Type B pancreatic cell (in vitro differentiated cells): ENCODE results near the gene SGK1. TPM values are rescaled to one million over a fixed set of nuclear protein-coding genes. Genes with fewer than 3 reads are reported as not detected.

ENCODE experiments used
- DNase-seq: peaks from one replicate; pipeline ENCODE4 v3.0.0; 2021; ENCODE audit warnings: mixed read lengths; ENCODE audit not compliant: unreplicated experiment; ENCODE audit errors: extremely low spot score
- H3K27ac Mint-ChIP-seq: 2 replicates; pipeline ENCODE4 v1.8.0; 2021; ENCODE audit warnings: mild to moderate bottlenecking, mixed read lengths
- H3K27me3 Mint-ChIP-seq: 2 replicates; pipeline ENCODE4 v1.8.0; 2021; ENCODE audit warnings: mixed read lengths
- H3K36me3 Mint-ChIP-seq: 2 replicates; pipeline ENCODE4 v1.8.0; 2021; ENCODE audit warnings: mixed read lengths
- H3K4me1 Mint-ChIP-seq: one replicate; pipeline ENCODE4 v1.8.0; 2021; ENCODE audit warnings: mixed read lengths; ENCODE audit not compliant: unreplicated experiment
- H3K4me3 Mint-ChIP-seq: 2 replicates; pipeline ENCODE4 v1.8.0; 2021; ENCODE audit warnings: mild to moderate bottlenecking, mixed read lengths
- H3K9me3 Mint-ChIP-seq: 2 replicates; pipeline ENCODE4 v1.8.0; 2021; ENCODE audit warnings: mixed read lengths
- total RNA-seq: library from RNA; stranded (reverse); gene quantifications from 2 replicates; pipeline ENCODE4 v1.2.1, GENCODE V29; 2021; ENCODE audit warnings: low replicate concordance
- TF ChIP-seq, protein P1 (sequence below): fragments of 200-600 bp; sonication (generic); conservative IDR thresholded peaks from 2 replicates; pipeline ENCODE4 v1.5.0; 2021; ENCODE audit warnings: antibody characterized with exemption, mild to moderate bottlenecking

The SGK1 gene
- total RNA-seq, 1 donor from 2014 or later: 52.6 TPM

- no peaks in the 10 kb centered on the region for H3K9me3 Mint-ChIP-seq
- peak; percentile 86 for DNase-seq
- peak overlapping the region; percentile 95 for H3K4me3 Mint-ChIP-seq
- peaks cover 44% of the 10 kb centered on the region for H3K27me3 Mint-ChIP-seq
- peaks cover 56% of the 10 kb centered on the region for H3K4me1 Mint-ChIP-seq
- peaks cover 29% of the 10 kb centered on the region for H3K36me3 Mint-ChIP-seq
- H3K27ac Mint-ChIP-seq: peak overlapping the region; percentile 88
- TF ChIP-seq, protein P1, sequence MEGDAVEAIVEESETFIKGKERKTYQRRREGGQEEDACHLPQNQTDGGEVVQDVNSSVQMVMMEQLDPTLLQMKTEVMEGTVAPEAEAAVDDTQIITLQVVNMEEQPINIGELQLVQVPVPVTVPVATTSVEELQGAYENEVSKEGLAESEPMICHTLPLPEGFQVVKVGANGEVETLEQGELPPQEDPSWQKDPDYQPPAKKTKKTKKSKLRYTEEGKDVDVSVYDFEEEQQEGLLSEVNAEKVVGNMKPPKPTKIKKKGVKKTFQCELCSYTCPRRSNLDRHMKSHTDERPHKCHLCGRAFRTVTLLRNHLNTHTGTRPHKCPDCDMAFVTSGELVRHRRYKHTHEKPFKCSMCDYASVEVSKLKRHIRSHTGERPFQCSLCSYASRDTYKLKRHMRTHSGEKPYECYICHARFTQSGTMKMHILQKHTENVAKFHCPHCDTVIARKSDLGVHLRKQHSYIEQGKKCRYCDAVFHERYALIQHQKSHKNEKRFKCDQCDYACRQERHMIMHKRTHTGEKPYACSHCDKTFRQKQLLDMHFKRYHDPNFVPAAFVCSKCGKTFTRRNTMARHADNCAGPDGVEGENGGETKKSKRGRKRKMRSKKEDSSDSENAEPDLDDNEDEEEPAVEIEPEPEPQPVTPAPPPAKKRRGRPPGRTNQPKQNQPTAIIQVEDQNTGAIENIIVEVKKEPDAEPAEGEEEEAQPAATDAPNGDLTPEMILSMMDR: peak; percentile 96
Measured at GRCh38 chr6:134173936-134174671, 143.8 kb downstream of the SGK1 start.

- peak overlapping the region; percentile 95 for H3K4me3 Mint-ChIP-seq
- H3K9me3 Mint-ChIP-seq: no peaks in the 10 kb centered on the region
- peaks cover 43% of the 10 kb centered on the region for H3K27me3 Mint-ChIP-seq
- H3K27ac Mint-ChIP-seq: no peak overlapping the region
- H3K4me1 Mint-ChIP-seq: peaks cover 52% of the 10 kb centered on the region
- DNase-seq: no peak
- peaks cover 32% of the 10 kb centered on the region for H3K36me3 Mint-ChIP-seq
- TF ChIP-seq, protein P1: no peak
Measured at GRCh38 chr6:134173366-134173725, 144.6 kb downstream of the SGK1 start.

DNA sequence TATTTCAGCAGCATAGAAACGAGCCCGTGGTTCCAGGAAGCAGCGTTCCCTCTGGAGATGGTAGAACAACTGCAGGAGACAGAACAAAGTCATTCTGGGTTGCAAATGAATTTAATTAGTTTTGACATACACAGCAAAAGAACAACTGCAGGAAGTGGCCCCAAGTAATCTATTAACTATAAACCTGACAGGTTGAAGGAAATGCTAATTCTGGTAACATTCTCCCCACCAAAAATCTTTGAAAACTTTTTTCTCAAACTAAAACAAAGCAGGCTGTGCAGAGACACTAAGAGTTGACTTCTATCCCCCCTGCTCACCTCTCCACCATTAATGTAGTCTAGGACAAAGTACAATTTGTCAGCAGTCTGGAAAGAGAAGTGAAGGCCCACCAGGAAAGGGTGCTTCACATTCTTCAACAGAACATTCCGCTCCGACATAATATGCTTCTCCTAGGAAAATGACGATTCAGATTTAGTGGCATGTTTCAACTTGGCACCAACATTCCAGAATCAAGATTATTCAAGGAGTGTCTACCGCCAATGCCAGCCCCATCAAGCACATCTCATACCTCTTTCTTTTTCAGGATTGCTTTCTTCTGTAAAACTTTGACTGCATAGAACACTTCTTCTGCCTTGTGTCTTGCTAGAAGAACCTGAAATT lies 145.1 kb downstream of the SGK1 start:
- H3K4me1 Mint-ChIP-seq: peaks cover 47% of the 10 kb centered on the region
- peaks cover 35% of the 10 kb centered on the region for H3K36me3 Mint-ChIP-seq
- H3K27me3 Mint-ChIP-seq: peaks cover 38% of the 10 kb centered on the region
- no peak for DNase-seq
- H3K4me3 Mint-ChIP-seq: peak overlapping the region; percentile 95
- no peaks in the 10 kb centered on the region for H3K9me3 Mint-ChIP-seq
- H3K27ac Mint-ChIP-seq: peak overlapping the region; percentile 56
- TF ChIP-seq, protein P1: no peak

- Mint-ChIP-seq H3K27ac (peak overlapping the region; percentile 56), H3K9me3 (no peaks in the 10 kb centered on the region), H3K4me3 (peak overlapping the region; percentile 95), H3K4me1 (peaks cover 41% of the 10 kb centered on the region), H3K36me3 (peaks cover 35% of the 10 kb centered on the region), H3K27me3 (peaks cover 31% of the 10 kb centered on the region)
- TF ChIP-seq, protein P1: no peak
- DNase-seq: no peak
Measured at GRCh38 chr6:134172020-134172705, 145.7 kb downstream of the SGK1 start.

DNA sequence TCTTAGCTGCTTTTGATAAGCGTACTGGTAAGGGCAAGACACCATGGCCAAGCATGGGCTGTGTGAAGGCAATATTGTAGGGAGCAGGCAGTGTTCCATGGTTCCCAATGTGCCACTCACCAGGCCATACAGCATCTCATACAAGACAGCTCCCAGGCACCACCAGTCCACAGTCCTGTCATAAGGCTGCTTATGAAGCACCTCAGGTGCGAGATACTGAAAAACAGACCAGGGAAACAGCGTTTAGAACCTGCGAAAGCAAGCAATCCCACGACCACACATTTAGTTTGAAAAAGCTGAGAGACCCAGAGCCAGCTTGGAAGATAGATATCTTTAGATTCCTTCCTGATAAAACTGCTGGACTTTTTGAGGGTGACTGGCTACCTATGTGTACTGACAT lies 146.4 kb downstream of the SGK1 start:
- no peak overlapping the region for H3K27ac Mint-ChIP-seq
- no peak for DNase-seq
- H3K9me3 Mint-ChIP-seq: no peaks in the 10 kb centered on the region
- peaks cover 31% of the 10 kb centered on the region for H3K27me3 Mint-ChIP-seq
- H3K36me3 Mint-ChIP-seq: peaks cover 35% of the 10 kb centered on the region
- peaks cover 40% of the 10 kb centered on the region for H3K4me1 Mint-ChIP-seq
- TF ChIP-seq, protein P1: no peak
- peak overlapping the region; percentile 95 for H3K4me3 Mint-ChIP-seq
